RWPE1 (cell line): ENCODE data around the gene NEK2.

ENCODE experiments used
- CTCF ChIA-PET: fragments of 350-600 bp; sonication (Branson Sonifier 250); formaldehyde crosslinking; extraction: SDS; loops from one replicate; lab custom pipeline; 2021; lab: Yijun Ruan, JAX
- POLR2A ChIA-PET: fragments of 400-600 bp; formaldehyde crosslinking; extraction: SDS; loops from one replicate; lab custom pipeline; 2020; ENCODE audit warnings: antibody characterized with exemption; ENCODE audit not compliant: low non-redundant PET; lab: Yijun Ruan, JAX
- DNase-seq: peaks from one replicate; pipeline ENCODE4 v3.0.0; 2012; ENCODE audit warnings: low spot score
- H3K27ac ChIP-seq: fragments of 450-650 bp; 2 replicates; pipeline ENCODE4 v1.5.1; 2017
- TF ChIP-seq, protein P1 (sequence below): fragments of 450-650 bp; conservative IDR thresholded peaks from 2 replicates; pipeline ENCODE4 v1.5.1; 2017; ENCODE audit warnings: low read depth, mild to moderate bottlenecking

NEK2 gene

DNA sequence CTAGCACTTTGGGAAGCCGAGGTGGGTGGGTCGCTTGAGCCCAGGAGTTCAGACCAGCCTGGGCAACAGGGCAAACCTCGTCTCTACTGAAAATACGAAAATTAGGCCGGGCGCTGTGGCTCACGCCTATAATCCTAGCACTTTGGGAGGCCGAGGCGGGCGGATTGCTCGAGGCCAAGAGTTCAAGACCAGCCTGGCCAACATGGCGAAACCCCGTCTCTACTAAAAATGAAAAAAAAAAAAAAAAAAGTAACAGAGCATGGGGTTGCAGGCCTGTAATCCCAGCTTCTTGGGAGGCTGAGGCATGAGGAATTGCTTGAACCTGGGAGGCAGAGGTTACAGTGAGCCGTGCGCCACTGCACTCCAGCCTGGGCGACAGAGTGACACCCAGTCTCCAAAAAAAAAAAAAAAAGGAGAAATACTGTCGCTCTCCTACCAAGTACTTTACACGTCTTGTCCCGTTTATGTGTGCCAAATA, 724 bp upstream of the NEK2 start:
- ChIA-PET CTCF (interaction anchor here (0.6 to 0.9 kb wide), 2 partner anchors 270 to 359 kb away, joined by 3 to 4 read pairs; no protein-coding TSS in a partner anchor), POLR2A (interaction anchor here (0.6 to 0.7 kb wide), 2 partner anchors 64 to 256 kb away, joined by 3 to 4 read pairs; no protein-coding TSS in a partner anchor)
- peak overlapping the region; percentile 79 for H3K27ac ChIP-seq
- no peak for DNase-seq
- TF ChIP-seq, protein P1, sequence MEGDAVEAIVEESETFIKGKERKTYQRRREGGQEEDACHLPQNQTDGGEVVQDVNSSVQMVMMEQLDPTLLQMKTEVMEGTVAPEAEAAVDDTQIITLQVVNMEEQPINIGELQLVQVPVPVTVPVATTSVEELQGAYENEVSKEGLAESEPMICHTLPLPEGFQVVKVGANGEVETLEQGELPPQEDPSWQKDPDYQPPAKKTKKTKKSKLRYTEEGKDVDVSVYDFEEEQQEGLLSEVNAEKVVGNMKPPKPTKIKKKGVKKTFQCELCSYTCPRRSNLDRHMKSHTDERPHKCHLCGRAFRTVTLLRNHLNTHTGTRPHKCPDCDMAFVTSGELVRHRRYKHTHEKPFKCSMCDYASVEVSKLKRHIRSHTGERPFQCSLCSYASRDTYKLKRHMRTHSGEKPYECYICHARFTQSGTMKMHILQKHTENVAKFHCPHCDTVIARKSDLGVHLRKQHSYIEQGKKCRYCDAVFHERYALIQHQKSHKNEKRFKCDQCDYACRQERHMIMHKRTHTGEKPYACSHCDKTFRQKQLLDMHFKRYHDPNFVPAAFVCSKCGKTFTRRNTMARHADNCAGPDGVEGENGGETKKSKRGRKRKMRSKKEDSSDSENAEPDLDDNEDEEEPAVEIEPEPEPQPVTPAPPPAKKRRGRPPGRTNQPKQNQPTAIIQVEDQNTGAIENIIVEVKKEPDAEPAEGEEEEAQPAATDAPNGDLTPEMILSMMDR = no peak

DNA sequence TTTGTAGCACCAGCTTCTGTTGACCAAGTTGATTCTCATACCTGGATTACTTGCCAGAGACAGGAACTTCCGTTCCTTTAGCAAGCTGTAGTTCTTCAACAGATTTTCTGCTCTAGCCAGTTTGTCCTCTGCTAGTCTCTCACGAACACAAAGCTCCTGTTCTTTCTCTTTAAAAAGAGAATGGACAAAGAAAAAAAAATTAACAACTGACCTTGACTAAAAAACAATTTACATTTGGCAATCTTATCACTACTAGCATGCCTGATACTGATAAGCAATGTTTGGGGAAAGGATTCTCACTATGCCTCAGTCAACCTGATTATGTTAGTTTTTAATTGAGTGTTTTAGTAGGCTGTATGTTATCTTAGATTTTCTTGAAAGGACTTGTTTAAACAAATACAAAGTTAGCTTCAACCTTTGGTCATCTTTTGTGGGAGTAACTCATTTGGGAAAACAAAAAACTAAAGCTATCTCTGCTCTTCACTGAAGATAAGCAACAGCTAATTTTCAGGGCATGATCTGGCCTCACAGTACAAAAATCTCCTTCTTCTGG, 8.3 kb downstream of the NEK2 start:
- ChIA-PET CTCF (interaction anchor here (0.6 kb wide), 2 partner anchors 545 to 1845 kb away, joined by 3 read pairs; no protein-coding TSS in a partner anchor), POLR2A (no interaction called here)
- no peak overlapping the region for H3K27ac ChIP-seq
- TF ChIP-seq, protein P1 = no peak
- no peak for DNase-seq

DNA sequence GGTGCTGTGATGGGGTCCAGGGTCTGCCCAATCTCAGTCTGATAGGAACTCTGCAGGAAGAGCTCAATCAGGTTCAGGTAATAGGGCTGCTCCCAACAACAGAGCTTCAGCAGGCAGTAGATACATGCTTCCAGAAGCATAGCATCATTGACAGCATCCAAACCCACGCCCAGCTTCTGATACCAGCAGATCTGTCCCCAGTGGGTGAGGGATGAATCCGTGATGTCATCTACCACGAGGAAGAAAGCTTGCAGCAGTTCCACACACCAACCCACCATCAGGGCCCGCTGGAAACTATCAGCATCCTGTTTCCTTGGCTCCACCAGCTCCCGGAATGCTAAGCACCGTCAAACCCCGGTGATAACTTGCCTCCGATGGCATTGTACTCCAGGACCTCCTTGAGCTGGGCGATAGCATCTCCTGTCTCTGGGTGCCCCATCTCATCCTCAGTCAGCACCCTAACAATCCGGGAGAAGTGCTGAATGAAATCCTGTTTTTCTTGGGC, 14.7 kb downstream of the NEK2 start:
- TF ChIP-seq, protein P1 = no peak
- H3K27ac ChIP-seq = no peak overlapping the region
- ChIA-PET CTCF (interaction anchor here (0.7 kb wide), 1 partner anchor 285 kb away, joined by 3 read pairs; no protein-coding TSS in a partner anchor), POLR2A (no interaction called here)
- no peak for DNase-seq

DNA sequence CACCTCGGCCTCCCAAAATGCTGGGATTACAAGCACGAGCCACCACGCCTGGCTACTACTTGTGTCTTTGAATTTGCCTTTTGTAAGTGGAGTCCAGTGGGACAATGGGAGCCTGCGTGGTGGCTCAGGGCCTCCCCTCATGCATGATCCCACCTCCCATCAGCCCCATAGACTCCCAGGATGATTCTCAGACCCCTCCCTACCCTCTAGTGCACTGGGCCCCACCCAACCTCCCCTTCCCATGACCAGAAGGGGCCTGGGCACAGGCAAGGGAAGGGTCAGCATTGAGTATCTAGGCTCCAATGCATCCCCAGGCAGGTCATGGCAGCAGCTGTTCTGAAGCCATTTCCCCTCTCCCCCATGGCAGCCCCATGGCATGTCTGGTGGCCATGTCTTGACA, 18.7 kb downstream of the NEK2 start:
- no peak overlapping the region for H3K27ac ChIP-seq
- DNase-seq = no peak
- ChIA-PET POLR2A (no interaction called here), CTCF (interaction anchor here (0.7 kb wide), 1 partner anchor 142 kb away, joined by 3 read pairs; no protein-coding TSS in a partner anchor)
- TF ChIP-seq, protein P1 = no peak

DNA sequence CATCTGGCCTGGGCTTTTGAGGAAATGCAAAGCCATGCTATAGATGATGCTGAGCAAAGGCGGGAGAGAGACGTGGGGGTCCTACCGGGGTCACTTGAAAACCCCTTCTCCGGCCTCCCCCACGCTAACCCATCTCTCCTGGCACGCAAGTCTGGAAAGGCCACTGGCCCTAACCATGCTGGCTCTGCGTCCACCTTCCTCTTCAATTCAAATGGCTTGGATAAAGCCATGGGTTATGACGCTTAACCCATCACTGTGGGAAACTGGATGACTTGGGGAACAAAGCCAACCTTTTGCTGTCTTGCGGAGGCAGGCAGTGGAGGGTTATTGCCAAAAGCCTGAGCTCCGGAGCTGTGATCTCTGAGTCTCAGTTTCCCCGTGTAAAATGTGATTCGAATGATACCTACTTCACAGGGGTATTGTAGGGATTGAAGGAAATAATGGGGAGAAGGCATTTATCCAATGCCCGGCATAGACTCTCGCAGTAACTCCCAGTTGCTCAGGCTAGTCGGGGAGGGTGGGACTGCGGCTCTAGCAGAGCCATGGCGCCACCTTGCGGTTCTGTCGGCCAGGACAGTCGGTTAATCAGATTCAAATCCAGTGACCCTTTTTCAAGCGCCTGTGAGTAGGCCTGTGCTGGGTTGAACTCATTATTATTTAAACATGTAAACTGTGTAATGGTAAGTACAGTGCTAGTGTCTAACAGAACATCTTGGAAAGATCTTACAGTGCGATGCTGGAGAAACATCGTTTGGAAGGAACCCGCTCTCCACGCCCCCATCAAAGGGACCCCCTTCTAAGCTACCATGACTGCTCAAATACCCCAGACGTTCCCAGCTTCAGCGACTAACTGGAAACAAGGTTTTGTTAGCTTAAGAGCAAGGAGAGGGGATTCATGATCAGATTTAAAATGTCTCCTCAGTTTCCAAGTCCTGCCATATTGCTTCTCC, 20.3 kb downstream of the NEK2 start:
- DNase-seq = peak; percentile 80
- no peak overlapping the region for H3K27ac ChIP-seq
- CTCF ChIA-PET = interaction anchor here (0.6 to 2.0 kb wide), 15 partner anchors 12 to 1378 kb away, joined by 3 to 7 read pairs (median 4); partner anchors contain the start of gene SLC30A1
- TF ChIP-seq, protein P1 = peak; percentile 87
- POLR2A ChIA-PET = no interaction called here
